ENCODE data around the gene TAS2R31.

- no peak for TF ChIP-seq POLR2A (IDR thresholded peaks at IDR 0.05)
- no peak for TF ChIP-seq POLR2AphosphoS5 (IDR thresholded peaks at IDR 0.05)
Measured at GRCh38 chr12:11031307-11031706, at the start of gene TAS2R31.
